Neural cell (in vitro differentiated cells): ENCODE results near the gene INTS14.

Experiments used
- CTCF ChIP-seq: fragments of 450-650 bp; IDR thresholded peaks from 2 replicates; pipeline ENCODE4 v1.5.1; 2014; ENCODE audit warnings: antibody characterized with exemption, mild to moderate bottlenecking, moderate library complexity; ENCODE audit not compliant: poor library complexity, severe bottlenecking
- EP300 ChIP-seq: fragments of 450-650 bp; conservative IDR thresholded peaks from 2 replicates; pipeline ENCODE4 v1.6.1; 2014; ENCODE audit warnings: antibody characterized with exemption, mild to moderate bottlenecking, moderate library complexity; ENCODE audit not compliant: poor library complexity, severe bottlenecking
- RAD21 ChIP-seq: fragments of 450-650 bp; conservative IDR thresholded peaks from 2 replicates; pipeline ENCODE4 v1.6.1; 2014; ENCODE audit warnings: antibody characterized with exemption, mild to moderate bottlenecking, moderate library complexity
- TAF1 ChIP-seq: IDR thresholded peaks from 2 replicates; pipeline ENCODE4 v1.6.1; 2012; ENCODE audit warnings: low read depth
- TF ChIP-seq, protein P1 (sequence below): IDR thresholded peaks from 2 replicates; pipeline ENCODE4 v1.6.1; 2012; ENCODE audit warnings: borderline replicate concordance

DNA sequence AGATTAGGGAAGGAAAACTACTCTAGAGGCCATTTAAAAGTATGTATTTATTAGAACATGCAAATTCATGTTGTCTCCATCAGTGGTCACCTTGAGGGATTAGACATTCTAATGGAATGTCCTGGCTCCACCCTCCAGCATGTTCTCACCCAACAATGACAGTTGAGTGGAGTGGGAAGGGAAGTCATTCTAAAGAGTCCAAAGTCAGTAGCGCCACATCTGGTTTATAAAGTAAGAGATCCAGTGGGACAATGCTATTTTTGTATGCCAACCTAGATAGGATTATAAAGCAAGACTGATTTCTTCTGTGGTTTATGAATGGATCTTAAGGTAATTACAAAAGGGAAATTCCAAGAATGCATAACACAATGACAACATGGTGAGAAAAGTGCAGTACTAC, 44.1 kb upstream of the INTS14 start:
- no peak for TF ChIP-seq RAD21
- TF ChIP-seq CTCF = no peak
- TF ChIP-seq, protein P1, sequence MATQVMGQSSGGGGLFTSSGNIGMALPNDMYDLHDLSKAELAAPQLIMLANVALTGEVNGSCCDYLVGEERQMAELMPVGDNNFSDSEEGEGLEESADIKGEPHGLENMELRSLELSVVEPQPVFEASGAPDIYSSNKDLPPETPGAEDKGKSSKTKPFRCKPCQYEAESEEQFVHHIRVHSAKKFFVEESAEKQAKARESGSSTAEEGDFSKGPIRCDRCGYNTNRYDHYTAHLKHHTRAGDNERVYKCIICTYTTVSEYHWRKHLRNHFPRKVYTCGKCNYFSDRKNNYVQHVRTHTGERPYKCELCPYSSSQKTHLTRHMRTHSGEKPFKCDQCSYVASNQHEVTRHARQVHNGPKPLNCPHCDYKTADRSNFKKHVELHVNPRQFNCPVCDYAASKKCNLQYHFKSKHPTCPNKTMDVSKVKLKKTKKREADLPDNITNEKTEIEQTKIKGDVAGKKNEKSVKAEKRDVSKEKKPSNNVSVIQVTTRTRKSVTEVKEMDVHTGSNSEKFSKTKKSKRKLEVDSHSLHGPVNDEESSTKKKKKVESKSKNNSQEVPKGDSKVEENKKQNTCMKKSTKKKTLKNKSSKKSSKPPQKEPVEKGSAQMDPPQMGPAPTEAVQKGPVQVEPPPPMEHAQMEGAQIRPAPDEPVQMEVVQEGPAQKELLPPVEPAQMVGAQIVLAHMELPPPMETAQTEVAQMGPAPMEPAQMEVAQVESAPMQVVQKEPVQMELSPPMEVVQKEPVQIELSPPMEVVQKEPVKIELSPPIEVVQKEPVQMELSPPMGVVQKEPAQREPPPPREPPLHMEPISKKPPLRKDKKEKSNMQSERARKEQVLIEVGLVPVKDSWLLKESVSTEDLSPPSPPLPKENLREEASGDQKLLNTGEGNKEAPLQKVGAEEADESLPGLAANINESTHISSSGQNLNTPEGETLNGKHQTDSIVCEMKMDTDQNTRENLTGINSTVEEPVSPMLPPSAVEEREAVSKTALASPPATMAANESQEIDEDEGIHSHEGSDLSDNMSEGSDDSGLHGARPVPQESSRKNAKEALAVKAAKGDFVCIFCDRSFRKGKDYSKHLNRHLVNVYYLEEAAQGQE = no peak
- no peak for TF ChIP-seq TAF1
- TF ChIP-seq EP300 = no peak
